Lower lobe of right lung (tissue), 2 donors: ENCODE results near the gene UBE2G2. TPM values are rescaled to one million over a fixed set of nuclear protein-coding genes. Genes with fewer than 3 reads are reported as not detected.

Experiments
- ATAC-seq, 2 donors: fragments of 200-7000 bp; cut with Tn5 transposase; one replicate each; pipeline ENCODE4 v1.9.1; 2020 to 2022; ENCODE audit warnings: mild to moderate bottlenecking in 2 of 2, moderate library complexity in 2 of 2
- DNase-seq: peaks from one replicate; pipeline ENCODE4 v3.0.0-alpha.2; 2020
- H3K27ac ChIP-seq: fragments of 200-600 bp; one replicate; pipeline ENCODE4 v1.8.0; 2022
- H3K27me3 ChIP-seq: fragments of 200-600 bp; one replicate; pipeline ENCODE4 v1.8.0; 2022; ENCODE audit warnings: low read depth
- H3K36me3 ChIP-seq: fragments of 200-600 bp; one replicate; pipeline ENCODE4 v1.8.0; 2022; ENCODE audit warnings: mild to moderate bottlenecking
- H3K4me1 ChIP-seq: fragments of 200-600 bp; one replicate; pipeline ENCODE4 v1.8.0; 2022
- H3K4me3 ChIP-seq: fragments of 200-600 bp; one replicate; pipeline ENCODE4 v1.8.0; 2022; ENCODE audit warnings: mild to moderate bottlenecking
- H3K9me3 ChIP-seq: fragments of 200-600 bp; one replicate; pipeline ENCODE4 v1.8.0; 2022
- CTCF ChIP-seq: fragments of 200-600 bp; IDR thresholded peaks from one replicate; pipeline ENCODE4 v1.8.0; 2022; ENCODE audit warnings: antibody characterized with exemption, mild to moderate bottlenecking
- intact Hi-C: fragments of 100-400 bp; cut with DNase I; formaldehyde crosslinking; loops from one replicate; pipeline ENCODE4 v1.11.0; 2022
- total RNA-seq: library from RNA; stranded (reverse); fragmentation: NEBNext Ultra II Directional; extraction: Animal tissue kit (Norgen Biotek cat#: 25700); gene quantifications from one replicate; pipeline ENCODE4 v1.2.1, GENCODE V29; 2021
- donor health status: DM: no; HTN: yes; CAD: no; lungs with severe emphysema.

The UBE2G2 gene
- total RNA-seq, 1 donor from 2014 or later = 76.9 TPM

DNA sequence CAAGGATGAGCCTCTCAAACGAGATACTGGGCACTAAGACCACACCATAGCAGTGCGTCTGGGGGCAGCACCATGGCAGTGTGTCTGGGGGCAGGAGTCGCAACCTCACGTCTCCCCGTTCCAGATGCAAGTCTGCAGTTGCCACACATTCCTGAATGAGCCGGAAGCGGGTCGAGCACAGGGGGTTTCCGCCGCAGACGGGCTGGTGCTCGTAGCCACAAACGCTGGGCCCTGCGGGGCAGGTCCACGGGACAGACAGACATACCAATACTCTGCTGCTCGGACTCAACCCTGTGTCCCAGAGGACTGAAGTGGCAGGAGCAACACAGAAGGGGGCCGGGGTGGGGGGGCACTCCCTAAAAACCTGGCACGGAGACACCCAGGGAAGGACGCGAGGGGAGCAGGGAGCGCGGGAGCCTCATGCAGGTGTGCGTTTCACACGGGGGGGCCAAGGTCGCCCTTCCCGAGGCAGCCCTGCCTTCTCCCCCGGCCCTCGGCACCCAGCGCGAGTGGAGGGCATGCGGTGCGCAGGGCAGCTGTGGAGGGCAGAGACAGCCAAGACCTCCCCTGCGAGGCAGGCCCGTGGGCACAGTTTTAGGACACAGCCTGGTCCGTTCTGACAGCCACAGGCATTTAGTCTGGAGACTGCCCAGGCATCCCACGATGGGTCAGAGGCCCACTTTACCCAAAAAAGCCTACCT, 47.4 kb upstream of the UBE2G2 start:
- Histone ChIP-seq H3K4me1 (peaks cover 20% of the 10 kb centered on the region), H3K4me3 (no peak overlapping the region), H3K27me3 (no peaks in the 10 kb centered on the region), H3K9me3 (no peaks in the 10 kb centered on the region), H3K36me3 (peaks cover 55% of the 10 kb centered on the region), H3K27ac (no peak overlapping the region)
- TF ChIP-seq CTCF = no peak
- DNase-seq (no peak), ATAC-seq (no peak)
- intact Hi-C loops = no loop called here

DNA sequence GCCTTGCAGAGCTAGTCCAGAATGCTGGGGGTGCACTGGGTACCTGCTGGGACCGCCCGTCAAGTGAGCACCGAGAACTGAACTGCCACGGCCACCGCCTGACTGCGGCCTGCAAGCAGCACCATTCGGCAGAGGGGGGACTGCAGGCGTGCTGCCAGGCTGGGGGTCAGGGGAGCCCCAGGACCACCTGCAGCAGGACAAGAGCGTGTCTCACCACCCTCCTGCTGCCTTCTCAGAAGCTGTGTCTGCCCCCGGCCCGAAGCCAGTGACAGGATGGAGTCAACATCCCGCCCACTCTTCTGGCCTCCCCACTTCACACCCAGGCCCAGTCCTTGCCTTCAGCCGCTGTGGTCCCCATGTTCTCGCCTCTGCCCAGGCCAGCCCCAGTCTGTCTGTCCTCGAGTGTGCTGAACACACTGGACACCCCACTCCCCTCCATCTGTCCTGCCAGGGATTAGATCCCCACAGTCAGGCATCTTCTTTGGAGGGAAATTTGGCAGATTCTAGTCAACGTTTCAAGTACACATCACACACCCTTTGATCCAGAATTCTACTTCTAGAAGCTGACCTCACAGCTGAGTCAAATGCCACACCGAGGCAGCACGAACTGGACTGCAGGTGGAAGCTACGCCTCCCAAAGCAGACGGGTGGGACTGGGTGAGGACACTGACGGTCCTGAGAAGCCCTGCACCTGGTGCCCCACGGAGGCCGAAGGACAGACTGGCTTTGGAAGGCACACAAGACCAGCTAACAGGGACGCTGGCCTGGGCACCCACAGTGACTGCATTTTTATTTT, 45.8 kb upstream of the UBE2G2 start:
- no peak for TF ChIP-seq CTCF
- intact Hi-C loops = no loop called here
- DNase-seq = no peak
- Histone ChIP-seq H3K4me1 (peaks cover 20% of the 10 kb centered on the region), H3K4me3 (no peak overlapping the region), H3K27me3 (no peaks in the 10 kb centered on the region), H3K9me3 (no peaks in the 10 kb centered on the region), H3K27ac (no peak overlapping the region), H3K36me3 (peaks cover 40% of the 10 kb centered on the region)
- no peak for ATAC-seq

- intact Hi-C loops = no loop called here
- Histone ChIP-seq H3K4me3 (peak overlapping the region; percentile 49), H3K36me3 (peaks cover 32% of the 10 kb centered on the region), H3K27me3 (no peaks in the 10 kb centered on the region), H3K9me3 (no peaks in the 10 kb centered on the region), H3K4me1 (peaks cover 20% of the 10 kb centered on the region), H3K27ac (peak overlapping the region; percentile 54)
- TF ChIP-seq CTCF = no peak
- DNase-seq (peak; percentile 79), ATAC-seq (peak; percentile 61 to 67)
Observed at GRCh38 chr21:44846485-44847260, 45.1 kb upstream of the UBE2G2 start.

DNA sequence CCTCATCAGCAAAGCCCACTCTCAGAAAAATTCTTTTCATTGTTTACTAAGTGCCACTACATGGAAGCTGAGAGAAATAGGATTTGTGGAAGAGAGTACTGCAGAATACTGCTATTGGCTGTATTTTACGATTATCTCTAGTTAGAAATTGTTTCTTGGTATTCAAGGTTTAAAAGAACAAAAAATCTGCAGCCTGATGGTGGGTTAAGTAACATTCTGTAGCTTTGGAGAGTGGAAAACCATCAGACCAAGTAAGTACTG, 44.5 kb upstream of the UBE2G2 start:
- DNase-seq (no peak), ATAC-seq (no peak)
- Histone ChIP-seq H3K4me1 (peaks cover 20% of the 10 kb centered on the region), H3K4me3 (peak overlapping the region; percentile 49), H3K27me3 (no peaks in the 10 kb centered on the region), H3K36me3 (peaks cover 27% of the 10 kb centered on the region), H3K27ac (peak overlapping the region; percentile 54), H3K9me3 (no peaks in the 10 kb centered on the region)
- intact Hi-C loops = no loop called here
- no peak for TF ChIP-seq CTCF

DNA sequence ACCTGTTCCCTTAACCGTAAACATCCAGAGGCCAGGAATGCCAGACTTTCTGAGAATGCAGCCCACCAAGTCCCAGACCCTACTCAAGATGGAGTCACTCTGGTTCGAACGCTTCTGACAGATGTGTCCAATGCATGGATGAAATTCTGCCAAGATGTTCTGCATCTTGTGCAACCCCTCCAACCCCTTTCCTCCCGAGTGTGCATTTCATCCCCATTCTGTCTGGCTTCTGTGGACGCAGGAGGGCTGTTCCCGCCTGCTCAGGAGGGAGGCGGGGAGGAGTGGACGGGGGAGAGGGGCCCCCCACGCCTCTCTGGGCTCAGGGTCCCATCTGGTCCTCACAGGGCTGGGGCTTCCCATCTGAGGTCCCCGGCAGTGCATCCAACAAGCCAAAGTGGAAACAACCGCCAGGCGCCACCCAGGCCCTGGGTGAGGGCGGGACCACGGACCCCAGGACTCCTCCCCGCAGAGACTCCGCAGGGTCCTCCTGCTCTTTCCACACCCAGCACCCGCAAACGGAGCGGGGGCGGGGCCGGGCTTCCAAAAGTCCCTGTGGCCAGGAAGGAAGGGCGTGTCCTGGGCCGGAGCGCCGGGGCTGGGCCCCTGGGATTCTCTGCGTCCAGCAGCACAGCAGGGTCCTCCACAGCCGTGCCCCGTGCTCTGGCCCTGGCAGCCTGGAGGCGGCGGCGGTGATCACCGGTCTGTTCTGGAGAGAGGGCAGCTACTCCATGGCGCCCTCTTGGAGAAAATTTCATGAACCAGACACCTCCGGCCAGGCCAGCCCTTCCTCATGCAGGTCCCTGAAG, 44.0 kb upstream of the UBE2G2 start:
- ATAC-seq = peak; percentile 80 to 84
- TF ChIP-seq CTCF = peak; percentile 47
- H3K9me3 ChIP-seq = no peaks in the 10 kb centered on the region
- peak; percentile 80 for DNase-seq
- peaks cover 22% of the 10 kb centered on the region for H3K36me3 ChIP-seq
- intact Hi-C loops = no loop called here
- peak overlapping the region; percentile 54 for H3K27ac ChIP-seq
- H3K27me3 ChIP-seq = no peaks in the 10 kb centered on the region
- peaks cover 20% of the 10 kb centered on the region for H3K4me1 ChIP-seq
- H3K4me3 ChIP-seq = peak overlapping the region; percentile 49
